ENCODE data around the gene KCNQ1.

KCNQ1 gene

DNA sequence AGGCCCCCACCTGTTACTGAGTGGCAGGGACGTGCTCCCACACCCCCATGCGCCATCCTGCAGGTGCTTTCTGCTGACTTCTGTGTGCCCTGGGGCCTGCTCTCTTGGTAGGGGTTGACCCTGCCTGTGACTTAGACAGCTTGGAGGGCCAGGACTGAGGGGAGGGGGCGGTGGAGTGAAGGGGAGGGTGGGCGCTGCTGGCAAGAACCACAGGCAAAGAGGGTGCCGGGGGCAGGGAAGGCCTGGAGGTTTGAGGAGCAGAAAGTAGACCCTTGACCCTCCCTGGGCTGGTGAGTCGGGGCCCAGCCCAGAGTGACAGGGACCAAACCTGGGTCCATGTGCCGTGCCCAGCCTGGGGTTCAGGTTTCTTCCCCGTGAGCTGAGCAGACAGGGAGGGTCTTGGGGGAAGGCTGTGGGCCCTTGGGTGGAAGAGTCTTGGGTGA lies 17.8 kb downstream of the KCNQ1 start:
- no peak for DNase-seq

DNA sequence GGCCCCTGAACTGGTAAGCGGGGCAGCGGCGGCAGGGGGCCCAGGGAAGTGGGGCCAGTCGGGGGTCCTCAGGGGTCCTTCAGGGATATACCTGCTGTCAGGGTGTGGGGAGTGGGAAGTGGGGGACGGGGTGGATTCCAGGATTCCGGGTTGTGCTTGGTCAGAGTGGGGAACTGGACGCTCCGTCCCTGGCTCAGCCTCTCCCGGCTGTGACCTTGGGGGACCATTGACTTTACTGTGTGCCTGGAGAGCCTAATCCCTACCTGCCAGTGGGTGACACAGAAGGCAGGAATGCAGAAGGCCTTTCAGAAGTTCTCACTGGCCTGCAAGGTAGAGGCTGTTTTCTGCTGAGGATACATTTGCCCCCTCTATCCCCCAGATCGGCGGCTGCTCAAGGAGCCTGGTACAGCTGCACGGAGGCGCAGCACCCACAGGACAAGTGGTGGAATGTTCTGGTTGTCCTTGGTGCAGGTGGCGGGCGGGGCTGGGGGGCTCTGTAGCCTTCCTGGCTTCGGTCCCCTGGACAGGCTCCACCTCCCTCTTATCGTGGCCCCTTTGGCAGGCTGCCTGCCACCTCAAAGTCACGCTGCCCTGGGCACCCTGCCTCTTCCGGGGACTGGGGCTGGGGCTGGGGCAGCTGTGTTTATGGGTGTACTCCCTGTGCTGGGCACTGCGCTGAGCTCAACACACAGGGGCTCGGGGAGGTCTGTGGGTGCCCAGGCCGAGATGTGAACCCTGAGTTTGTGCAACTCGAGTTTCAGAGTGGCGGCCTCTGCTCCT lies 18.4 kb downstream of the KCNQ1 start:
- no peak for DNase-seq

DNA sequence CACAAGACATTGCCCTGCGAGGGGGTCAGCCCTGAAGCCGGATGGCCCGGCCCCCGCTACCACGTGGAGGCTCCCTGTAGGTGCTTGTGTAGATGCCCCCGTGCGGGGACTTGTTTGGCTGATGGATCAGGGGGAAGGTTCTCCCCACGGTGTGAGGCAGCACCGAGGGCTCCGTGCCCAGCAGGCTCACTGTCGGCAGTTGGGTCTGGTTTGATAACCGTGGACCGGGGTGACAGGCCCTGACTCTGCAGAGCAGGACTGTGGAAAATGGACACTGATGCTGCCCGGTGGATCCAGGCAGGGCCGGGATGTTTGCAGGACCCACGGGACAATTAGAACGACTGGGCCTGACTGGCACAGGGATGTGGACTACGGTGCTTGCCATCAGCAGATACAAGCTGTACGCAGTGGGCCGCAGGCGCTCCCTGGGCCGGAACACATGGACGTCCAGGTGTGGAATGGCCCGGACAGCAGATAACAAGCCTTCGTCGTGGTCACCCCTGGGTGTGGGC lies 19.0 kb downstream of the KCNQ1 start:
- no peak for DNase-seq

DNA sequence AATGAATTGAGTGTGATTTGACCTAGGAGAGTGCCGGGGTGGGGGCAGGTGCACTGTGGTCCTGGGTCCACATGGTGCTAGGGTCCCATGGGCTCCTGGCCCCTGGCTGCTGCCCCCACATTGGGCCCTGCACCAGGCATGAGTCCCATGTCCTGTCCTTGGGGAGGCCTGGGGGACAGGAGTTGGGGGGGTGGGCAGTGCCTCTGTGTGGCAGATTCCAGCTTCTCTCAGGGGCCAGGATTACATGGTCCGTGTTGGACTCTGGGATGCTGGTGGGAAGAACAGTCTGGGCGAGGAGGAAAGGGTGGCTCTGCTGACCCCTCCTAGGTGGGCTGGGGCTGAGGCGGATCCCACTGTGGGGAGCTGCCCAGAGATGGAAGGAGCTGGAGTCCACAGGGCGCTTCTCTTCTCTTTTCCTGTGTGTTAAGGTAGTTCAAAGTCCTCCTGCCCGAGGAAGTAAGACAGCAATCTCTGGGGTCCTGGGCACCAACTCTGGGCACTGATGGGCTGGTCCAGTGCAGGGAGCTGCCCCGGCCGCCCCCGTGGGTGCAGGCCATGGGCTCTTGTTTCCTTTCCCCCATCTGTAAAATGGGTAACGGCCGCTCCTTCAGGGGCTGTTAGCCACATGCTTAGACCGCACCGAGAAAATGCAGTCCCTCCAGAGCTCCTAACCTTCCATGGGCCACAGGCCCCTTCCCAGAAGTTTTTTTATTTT lies 19.8 kb downstream of the KCNQ1 start:
- no peak for DNase-seq

DNA sequence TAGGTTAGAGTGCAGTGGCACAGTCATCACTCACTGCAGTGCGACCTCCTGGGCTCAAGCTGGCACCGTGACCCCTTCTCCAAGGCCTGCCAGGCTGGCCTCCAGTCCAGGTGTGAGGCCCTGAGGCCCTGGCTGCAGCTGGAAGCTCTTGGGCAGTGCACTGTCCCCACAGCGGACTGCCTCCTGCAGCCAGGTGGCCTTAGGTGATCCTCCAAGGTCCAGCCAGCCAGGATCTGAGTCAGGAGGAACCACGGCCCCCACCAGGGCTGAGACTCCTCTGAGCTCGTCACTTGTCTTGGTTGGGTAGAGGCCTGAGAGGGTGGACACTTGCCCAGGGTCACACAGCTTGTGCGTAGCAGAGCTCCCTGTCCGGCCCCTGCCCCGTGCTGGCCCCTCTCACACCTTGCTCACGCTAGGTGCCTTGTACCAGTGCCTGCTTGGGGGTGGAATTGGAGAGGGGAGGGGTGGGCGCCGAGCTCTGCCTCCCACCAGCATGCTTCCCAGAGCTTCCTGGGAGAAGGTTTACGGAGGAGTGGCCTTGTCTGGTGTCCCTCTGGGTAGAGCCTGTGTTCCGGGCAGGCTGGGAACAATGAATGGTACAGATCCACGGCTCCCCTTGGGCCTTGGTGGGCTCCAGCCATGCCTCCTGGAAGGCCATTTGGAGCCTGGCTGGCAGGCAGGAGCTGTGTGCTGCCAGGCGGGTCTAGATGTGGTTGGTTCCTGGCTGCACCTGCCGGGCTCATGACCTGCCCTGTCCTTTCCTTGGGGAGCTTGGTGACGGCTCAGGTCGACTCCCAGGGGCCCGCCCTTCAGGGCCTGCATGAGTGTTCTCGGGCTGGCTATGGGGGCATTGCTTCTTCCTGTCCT lies 20.6 kb downstream of the KCNQ1 start:
- DNase-seq = no peak

DNA sequence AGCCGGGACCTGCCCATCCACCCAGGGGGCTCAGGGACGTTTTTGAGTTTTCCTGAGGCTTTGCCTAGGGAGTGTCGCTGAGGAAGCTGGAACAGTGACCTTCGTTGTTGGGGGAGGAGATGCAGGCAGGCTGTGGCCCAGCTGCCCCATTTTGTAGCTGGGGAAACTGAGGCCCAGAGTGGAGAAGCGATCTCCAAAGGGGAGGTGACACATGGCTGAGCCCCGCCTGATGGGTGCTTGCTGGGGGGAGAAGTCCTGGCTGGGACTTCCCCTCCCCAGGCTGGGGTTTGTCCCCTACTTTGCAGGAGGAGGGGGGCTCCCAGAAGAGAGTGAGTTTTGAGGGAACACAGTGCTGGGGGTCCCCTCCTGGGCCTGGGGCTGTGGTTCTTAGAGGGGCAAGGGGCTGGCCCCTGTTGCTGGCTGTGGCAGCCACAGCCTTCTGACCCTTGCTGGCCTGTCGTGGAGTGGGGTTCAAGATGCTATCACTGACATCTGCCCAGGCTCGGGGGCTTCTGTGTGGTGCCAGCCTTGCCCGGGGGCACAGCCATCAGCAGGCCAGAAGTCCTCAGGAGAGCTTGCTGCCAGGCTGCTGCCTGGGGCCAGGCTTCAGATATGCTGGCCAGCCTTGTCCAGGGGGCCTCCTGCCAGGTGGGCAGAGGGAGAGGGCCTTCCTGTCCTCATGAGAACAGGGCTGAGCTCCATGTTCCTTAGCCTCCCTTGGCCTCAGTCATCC lies 21.4 kb downstream of the KCNQ1 start:
- no peak for DNase-seq

DNA sequence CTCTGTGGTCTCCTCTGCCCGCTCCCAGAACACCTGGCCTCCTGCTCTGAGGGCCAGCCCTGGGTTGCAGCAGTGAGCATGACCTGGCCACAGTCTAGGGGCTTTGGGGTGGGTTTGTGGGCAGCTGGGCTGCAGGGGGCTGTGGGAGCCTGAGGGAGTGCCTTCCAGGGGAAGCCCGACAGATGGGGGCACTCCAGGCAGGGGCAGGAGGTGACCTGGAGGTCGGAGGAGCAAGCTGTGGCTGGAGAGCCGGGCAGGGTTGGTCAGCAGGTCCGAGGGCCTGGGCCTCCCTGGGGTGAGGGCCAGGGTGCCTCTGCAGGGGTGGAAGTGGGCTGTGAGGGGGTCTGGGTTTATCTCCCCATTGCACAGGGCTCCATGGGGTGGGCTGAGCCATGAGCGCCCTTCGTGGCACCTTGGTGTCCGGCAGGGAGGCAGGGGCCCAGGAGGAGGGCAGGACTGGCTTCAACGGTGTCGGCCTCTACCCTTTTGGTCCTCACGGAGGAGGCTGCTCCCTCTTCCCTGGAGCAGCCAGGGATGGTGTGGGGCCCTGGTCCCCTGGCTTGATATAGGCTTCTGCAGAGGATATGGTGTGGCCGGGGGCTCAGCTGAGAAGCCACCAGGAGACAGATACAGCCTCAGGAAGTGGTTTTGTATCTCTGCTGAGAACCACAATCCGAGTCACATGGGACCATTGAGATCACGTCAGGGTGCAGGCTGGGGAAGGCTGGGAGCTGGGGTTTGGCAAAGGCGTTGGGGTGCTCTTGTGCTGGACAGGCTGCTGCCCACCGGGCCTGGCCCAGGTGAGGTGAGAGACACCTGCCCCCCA lies 22.3 kb downstream of the KCNQ1 start:
- DNase-seq = peak; percentile 11

DNA sequence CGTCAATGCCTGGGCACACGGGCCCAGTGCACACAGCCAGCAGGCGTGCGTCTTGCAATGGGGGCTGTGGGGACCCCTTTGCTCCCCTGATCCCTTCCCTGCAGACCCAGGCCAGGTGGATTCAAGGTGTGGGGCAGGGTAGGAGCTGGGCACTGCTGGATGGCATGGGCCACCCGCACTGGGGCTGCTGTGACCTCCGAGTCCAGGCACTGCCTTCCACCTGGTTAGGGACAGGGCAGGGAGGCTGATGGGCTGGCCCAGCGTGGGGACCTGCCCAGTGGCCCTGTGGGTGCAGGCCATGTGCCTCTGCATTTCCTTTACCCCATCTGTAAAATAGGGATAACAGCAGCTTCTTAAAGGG lies 22.9 kb downstream of the KCNQ1 start:
- no peak for DNase-seq

DNA sequence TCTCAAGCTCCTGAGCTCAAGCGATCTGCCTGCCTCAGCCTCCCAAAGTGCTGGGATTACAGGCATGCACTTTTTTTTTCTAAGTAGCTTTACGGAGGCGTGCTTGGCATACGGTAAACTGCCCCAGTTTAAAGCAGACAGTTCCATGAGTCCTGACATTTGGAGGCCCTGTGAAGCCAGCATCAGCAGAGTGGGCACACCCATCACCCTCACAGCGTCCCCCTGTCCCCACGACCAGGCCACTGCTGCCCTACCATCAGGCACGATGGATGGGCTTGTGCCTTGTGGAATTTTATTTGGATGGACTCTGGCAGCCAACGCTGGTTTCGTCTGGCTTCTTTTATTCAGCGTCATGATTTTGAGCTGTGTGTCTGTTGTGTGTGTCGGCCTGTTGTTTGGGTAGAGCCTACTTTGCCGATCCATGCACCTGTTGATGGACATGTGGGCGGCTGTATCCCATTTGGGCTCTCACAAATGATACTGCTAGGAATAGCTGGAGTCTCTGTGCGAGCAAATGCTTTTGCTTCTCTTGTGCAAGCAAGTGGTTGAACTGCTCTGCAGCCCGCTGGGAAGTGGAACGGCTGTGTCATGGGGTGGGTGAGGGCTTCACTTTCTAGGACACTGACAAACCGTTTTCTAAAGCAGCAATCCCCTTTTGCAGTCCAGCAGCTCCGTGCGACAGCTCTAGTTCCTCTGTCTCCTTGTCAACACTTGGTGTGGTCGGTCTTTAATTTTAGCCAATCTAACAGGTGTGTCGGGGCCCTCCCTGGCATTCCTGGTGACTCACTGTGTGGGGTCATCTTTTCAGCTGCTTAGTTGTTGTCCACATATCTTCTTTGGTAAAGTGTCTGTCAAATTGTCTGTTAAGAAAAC lies 23.8 kb downstream of the KCNQ1 start:
- no peak for DNase-seq

DNA sequence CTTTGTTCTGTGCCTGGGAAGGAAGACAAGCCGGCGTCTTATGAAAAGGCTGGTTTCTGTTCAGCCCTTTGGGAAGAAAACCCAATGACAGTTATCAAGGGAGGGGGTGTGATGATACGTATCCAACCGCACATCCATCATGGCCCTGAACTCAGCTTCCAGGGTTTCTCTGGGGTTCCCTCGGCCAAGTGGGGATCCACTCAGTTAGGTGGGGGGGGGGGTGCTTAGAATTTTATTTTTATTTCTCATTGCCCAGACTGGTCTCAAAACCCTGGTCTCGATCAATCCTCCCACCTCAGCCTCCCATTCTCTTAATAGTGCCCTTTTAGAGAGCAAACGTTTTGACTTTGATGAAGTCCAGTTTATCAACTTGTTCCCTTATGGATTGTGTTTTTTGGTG lies 25.7 kb downstream of the KCNQ1 start:
- no peak for DNase-seq

DNA sequence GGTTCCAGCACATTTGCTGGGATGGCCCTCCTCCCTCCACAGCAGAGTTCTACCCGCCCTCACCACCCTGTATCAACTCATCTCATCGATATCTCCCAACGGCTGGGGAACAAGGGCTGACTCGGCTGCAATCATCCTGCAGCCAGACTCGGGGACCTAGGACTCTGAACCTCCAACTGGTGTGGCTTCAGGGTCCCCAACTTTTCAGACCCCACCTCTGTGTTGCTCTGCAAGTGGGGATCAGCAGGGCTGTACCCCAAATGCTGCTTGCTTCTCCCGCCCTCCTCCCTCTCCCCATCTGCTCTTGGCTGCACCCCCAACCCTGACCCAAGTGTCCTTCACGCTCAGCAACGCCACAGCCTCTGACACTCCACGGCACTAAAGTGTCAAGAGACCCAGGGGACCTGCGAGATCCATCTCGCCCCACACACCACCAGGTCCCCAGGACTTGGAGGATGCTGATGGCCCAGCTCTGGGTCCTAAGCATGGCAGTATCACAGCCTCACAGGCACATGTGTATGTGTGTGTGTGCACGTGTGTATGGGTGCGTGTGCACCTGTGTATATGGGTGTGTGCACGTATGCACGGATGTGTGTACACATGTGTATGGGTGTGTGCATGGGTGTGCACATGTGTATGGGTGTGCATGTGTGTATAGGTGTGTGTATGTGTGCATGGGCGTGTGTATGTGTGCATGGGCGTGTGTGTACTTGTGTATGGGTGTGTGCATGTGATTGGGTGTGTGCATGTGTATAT lies 26.4 kb downstream of the KCNQ1 start:
- DNase-seq = no peak

DNA sequence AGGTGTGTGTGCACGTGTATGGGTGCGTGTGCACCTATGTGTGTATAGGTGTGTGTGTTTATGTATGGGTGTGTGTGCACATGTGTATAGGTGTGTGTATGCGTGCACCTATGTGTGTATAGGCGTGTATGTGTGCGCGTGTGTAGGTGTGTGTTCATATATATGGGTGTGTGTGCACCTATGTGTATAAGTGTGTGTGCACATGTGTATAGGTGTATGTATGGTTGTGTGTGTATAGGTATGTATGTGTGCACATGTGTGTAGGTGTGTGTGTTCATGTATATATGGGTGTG lies 26.9 kb downstream of the KCNQ1 start:
- no peak for DNase-seq

DNA sequence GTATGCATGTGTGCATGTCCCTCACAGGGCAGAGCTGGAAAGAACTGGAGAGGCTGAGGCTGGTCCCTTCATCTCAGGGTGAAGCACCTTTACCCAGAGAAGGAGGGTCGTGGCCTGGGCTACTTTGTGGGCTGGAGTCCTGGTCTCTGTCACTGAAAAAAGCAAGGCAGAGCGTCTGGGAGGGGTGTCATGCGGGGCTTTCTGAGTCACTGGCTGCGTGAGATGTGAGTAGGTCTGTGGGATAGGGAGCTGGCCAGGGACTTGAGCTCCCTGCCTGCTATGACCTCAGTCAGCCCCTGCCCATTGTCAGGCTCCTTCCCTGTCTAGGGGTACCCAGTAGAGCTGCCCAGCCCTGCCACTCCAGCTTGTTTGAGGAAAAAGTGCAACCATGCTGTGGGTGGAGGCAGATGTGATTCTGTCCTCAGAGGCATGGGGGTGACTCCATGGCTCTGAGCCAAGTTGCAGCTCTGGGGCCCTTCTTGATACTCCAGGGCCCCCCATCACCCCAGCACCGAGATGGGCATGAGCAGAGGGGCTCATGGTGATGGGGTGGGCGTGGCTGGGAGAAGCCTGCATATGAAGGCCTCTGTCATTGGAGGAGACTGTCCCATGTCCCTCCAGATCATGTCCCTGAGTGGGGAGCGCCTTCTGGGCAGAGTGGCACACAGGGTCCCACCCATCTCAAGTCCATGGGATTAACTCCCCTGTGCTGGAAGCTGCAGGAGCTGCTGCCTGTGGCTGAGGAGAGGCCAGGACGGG lies 27.8 kb downstream of the KCNQ1 start:
- no peak for DNase-seq

DNA sequence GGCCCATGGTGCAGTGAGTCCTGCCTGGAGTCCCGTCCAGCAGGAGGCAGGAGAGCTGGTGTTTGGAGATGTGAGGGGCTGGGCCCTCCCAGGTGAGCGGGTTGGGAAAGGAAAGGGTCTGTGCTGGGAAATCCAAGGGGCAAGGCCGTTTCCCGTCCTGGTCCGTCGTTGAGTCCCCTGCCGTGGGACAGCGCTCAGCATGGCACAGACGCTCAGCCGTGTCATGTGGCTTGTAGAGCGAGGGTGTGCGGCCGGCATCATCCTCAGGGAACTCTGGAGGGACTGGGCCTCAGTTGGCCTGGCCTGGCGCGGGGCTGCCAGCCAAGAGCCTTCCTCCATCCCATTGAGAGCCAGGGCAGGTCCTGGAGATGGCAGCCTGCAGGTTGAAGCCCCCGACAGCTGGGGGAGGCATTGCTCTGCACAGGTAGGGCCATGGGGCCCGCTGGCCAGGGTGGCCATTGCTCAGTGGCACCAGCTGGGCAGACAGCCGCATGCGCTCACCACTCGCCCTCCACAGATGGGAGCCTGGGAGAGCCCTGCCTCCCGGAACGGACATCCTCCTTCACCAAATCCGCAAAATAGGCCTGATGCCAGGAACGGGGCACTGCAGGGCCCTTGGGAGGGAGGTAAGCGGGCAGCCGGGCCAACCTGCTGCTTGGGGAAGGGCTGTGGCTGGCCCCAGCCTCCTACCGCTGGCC lies 28.7 kb downstream of the KCNQ1 start:
- DNase-seq = no peak

DNA sequence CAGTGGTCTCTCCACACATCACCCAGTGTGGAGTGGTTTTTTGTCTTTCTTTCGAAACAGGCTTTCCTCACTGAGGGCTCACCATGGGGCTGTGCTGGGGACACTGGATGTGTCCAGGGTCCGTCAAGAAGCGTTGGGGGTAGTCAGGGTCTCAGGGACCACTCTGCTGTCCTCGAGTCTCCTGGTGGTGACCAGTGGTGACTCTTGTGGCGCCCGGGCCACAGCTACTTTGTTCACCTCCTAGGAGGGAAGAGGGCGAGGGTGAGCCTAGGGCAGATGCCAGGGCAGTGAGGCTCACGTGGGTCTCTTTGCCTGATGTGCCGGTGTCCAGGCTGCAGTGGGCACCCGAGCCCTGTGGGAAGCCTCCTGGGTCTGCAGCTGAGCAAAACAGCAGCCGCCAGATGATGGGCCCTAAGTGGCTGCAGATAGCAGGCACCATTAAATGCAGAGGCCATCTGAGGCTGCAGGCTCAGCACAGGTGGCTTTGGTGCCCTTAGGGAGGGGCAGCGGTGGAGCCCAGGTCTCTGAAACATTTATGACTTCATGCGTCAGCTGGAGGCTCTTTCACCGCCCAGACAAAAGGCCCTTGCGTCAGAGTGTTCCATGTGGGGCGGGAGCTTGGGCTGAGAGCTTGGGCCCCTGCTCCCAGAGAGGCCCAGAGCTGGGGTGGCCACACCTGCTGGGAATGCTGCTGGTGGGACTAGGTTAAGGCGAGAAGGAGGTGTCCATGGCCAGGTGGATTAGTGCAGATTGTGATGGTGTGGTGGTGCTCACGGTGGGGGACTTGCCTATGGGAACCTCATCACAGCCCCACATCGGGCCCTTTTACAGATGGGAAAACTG lies 29.5 kb downstream of the KCNQ1 start:
- DNase-seq = no peak

DNA sequence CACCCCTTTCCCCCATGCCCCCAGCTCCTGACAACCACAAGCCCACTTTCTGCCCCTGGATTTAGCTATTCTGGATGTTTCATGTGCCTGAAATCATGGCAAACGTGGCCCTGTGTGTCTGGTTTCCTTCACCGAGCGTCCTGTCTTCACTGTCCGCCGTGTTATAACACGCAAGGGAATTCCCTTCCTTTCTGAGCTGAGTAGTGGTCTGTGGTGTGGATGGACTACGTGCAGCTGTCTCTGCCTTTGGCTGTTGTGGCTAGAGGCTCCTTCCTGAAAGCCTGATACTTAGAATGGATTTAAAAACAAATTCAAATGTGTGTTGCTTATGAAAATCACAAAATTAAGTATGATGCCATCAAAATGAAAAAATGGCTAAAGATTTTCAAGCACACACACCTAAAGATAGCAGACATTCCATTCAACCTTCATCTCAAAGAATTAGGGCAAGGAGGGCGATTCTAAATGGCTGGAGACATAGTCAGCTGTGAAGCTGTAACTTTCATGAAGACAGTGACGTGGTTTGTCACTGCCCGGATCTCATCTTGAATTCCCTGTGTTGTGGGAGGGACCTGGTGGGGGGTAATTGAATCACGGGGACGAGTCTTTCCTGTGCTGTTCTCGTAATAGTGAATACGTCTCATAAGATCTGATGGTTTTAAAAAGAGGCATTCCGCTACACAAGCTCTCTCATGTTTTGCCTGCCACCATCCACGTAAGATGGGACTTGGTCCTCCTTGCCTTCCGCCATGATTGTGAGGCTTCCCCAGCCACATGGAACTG lies 30.5 kb downstream of the KCNQ1 start:
- no peak for DNase-seq

DNA sequence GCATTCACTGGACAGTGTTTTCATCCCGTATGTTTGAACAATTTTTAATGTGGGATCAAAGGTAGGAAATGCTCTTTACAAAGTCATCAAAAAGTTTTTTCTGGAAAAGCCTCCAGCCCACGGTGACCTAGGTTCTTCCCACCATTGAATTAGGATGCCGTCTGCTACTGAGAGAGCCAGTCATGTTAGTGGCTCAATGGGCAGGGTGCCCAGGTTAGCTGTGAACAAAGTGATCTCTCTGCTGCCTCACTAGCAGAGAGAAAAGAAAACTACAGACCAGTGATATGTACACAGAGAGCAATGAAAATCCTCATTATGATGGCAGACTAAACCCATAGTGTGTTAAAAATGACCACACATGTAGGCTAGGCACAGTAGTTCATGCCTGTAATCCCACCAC lies 32.4 kb downstream of the KCNQ1 start:
- no peak for DNase-seq

All from KG1 (cell line).